ENCODE measurements around the gene IGHMBP2.

Gene IGHMBP2

GRCh38 chr11:68930991-68931855 is 27.5 kb downstream of the IGHMBP2 start:
- Histone ChIP-seq H3K27me3 (ENCODE audit: insufficient read depth, low read length) (no peaks in the 10 kb centered on the region), H3K4me1 (ENCODE audit: insufficient read depth, low read length) (no peaks in the 10 kb centered on the region), H3K9me3 (ENCODE audit: insufficient read depth, low read depth, low read length) (no peaks in the 10 kb centered on the region), H3K27ac (ENCODE audit: low read length) (no peak overlapping the region), H3K4me3 (ENCODE audit: low read length) (no peak overlapping the region), H3K9ac (ENCODE audit: low read depth, low read length) (no peak overlapping the region), H3K36me3 (ENCODE audit: insufficient read depth, low read depth, low read length) (peaks cover 54% of the 10 kb centered on the region)

- H3K9me3 ChIP-seq (ENCODE audit: insufficient read depth, low read depth, low read length) = no peaks in the 10 kb centered on the region
- no peaks in the 10 kb centered on the region for H3K27me3 ChIP-seq (ENCODE audit: insufficient read depth, low read length)
- H3K27ac ChIP-seq (ENCODE audit: low read length) = no peak overlapping the region
- H3K4me3 ChIP-seq (ENCODE audit: low read length) = no peak overlapping the region
- peaks cover 54% of the 10 kb centered on the region for H3K36me3 ChIP-seq (ENCODE audit: insufficient read depth, low read depth, low read length)
- no peak overlapping the region for H3K9ac ChIP-seq (ENCODE audit: low read depth, low read length)
- H3K4me1 ChIP-seq (ENCODE audit: insufficient read depth, low read length) = no peaks in the 10 kb centered on the region
Measured at GRCh38 chr11:68931911-68932310, 28.2 kb downstream of the IGHMBP2 start.

- no peak overlapping the region for H3K27ac ChIP-seq (ENCODE audit: low read length)
- H3K4me1 ChIP-seq (ENCODE audit: insufficient read depth, low read length) = no peaks in the 10 kb centered on the region
- no peak overlapping the region for H3K4me3 ChIP-seq (ENCODE audit: low read length)
- peaks cover 54% of the 10 kb centered on the region for H3K36me3 ChIP-seq (ENCODE audit: insufficient read depth, low read depth, low read length)
- no peaks in the 10 kb centered on the region for H3K9me3 ChIP-seq (ENCODE audit: insufficient read depth, low read depth, low read length)
- H3K9ac ChIP-seq (ENCODE audit: low read depth, low read length) = no peak overlapping the region
- no peaks in the 10 kb centered on the region for H3K27me3 ChIP-seq (ENCODE audit: insufficient read depth, low read length)
Measured at GRCh38 chr11:68932358-68932757, 28.7 kb downstream of the IGHMBP2 start.

GRCh38 chr11:68932933-68933577 is 29.4 kb downstream of the IGHMBP2 start:
- peaks cover 53% of the 10 kb centered on the region for H3K36me3 ChIP-seq (ENCODE audit: insufficient read depth, low read depth, low read length)

GRCh38 chr11:68933605-68934320 is 30.1 kb downstream of the IGHMBP2 start:
- H3K36me3 ChIP-seq (ENCODE audit: insufficient read depth, low read depth, low read length) = peaks cover 53% of the 10 kb centered on the region
- no peak overlapping the region for H3K27ac ChIP-seq (ENCODE audit: low read length)
- H3K4me1 ChIP-seq (ENCODE audit: insufficient read depth, low read length) = no peaks in the 10 kb centered on the region
- no peak overlapping the region for H3K4me3 ChIP-seq (ENCODE audit: low read length)
- H3K9ac ChIP-seq (ENCODE audit: low read depth, low read length) = no peak overlapping the region
- H3K9me3 ChIP-seq (ENCODE audit: insufficient read depth, low read depth, low read length) = no peaks in the 10 kb centered on the region
- H3K27me3 ChIP-seq (ENCODE audit: insufficient read depth, low read length) = no peaks in the 10 kb centered on the region

More at GRCh38 chr11:68932933-68933577, 29.4 kb downstream of the IGHMBP2 start:
- Histone ChIP-seq H3K4me1 (ENCODE audit: insufficient read depth, low read length) (no peaks in the 10 kb centered on the region), H3K4me3 (ENCODE audit: low read length) (no peak overlapping the region), H3K27me3 (ENCODE audit: insufficient read depth, low read length) (no peaks in the 10 kb centered on the region), H3K27ac (ENCODE audit: low read length) (no peak overlapping the region), H3K9me3 (ENCODE audit: insufficient read depth, low read depth, low read length) (no peaks in the 10 kb centered on the region), H3K9ac (ENCODE audit: low read depth, low read length) (no peak overlapping the region)

GRCh38 chr11:68934321-68934645 is 30.6 kb downstream of the IGHMBP2 start:
- Histone ChIP-seq H3K27me3 (ENCODE audit: insufficient read depth, low read length) (no peaks in the 10 kb centered on the region), H3K9ac (ENCODE audit: low read depth, low read length) (no peak overlapping the region), H3K4me1 (ENCODE audit: insufficient read depth, low read length) (no peaks in the 10 kb centered on the region), H3K4me3 (ENCODE audit: low read length) (no peak overlapping the region), H3K9me3 (ENCODE audit: insufficient read depth, low read depth, low read length) (no peaks in the 10 kb centered on the region), H3K36me3 (ENCODE audit: insufficient read depth, low read depth, low read length) (peaks cover 51% of the 10 kb centered on the region), H3K27ac (ENCODE audit: low read length) (no peak overlapping the region)

- Histone ChIP-seq H3K36me3 (ENCODE audit: insufficient read depth, low read depth, low read length) (peaks cover 51% of the 10 kb centered on the region), H3K4me1 (ENCODE audit: insufficient read depth, low read length) (no peaks in the 10 kb centered on the region), H3K9ac (ENCODE audit: low read depth, low read length) (no peak overlapping the region), H3K27ac (ENCODE audit: low read length) (no peak overlapping the region), H3K4me3 (ENCODE audit: low read length) (no peak overlapping the region), H3K27me3 (ENCODE audit: insufficient read depth, low read length) (no peaks in the 10 kb centered on the region), H3K9me3 (ENCODE audit: insufficient read depth, low read depth, low read length) (no peaks in the 10 kb centered on the region)
Measured at GRCh38 chr11:68934666-68935065, 31.0 kb downstream of the IGHMBP2 start.

GRCh38 chr11:68935066-68935465 is 31.4 kb downstream of the IGHMBP2 start:
- no peaks in the 10 kb centered on the region for H3K27me3 ChIP-seq (ENCODE audit: insufficient read depth, low read length)
- peaks cover 51% of the 10 kb centered on the region for H3K36me3 ChIP-seq (ENCODE audit: insufficient read depth, low read depth, low read length)
- H3K9me3 ChIP-seq (ENCODE audit: insufficient read depth, low read depth, low read length) = no peaks in the 10 kb centered on the region
- no peak overlapping the region for H3K4me3 ChIP-seq (ENCODE audit: low read length)
- no peak overlapping the region for H3K27ac ChIP-seq (ENCODE audit: low read length)
- H3K4me1 ChIP-seq (ENCODE audit: insufficient read depth, low read length) = no peaks in the 10 kb centered on the region
- no peak overlapping the region for H3K9ac ChIP-seq (ENCODE audit: low read depth, low read length)

- H3K9me3 ChIP-seq (ENCODE audit: insufficient read depth, low read depth, low read length) = no peaks in the 10 kb centered on the region
- H3K36me3 ChIP-seq (ENCODE audit: insufficient read depth, low read depth, low read length) = peaks cover 47% of the 10 kb centered on the region
- H3K4me3 ChIP-seq (ENCODE audit: low read length) = no peak overlapping the region
- H3K9ac ChIP-seq (ENCODE audit: low read depth, low read length) = no peak overlapping the region
- no peaks in the 10 kb centered on the region for H3K27me3 ChIP-seq (ENCODE audit: insufficient read depth, low read length)
- H3K4me1 ChIP-seq (ENCODE audit: insufficient read depth, low read length) = no peaks in the 10 kb centered on the region
- no peak overlapping the region for H3K27ac ChIP-seq (ENCODE audit: low read length)
Measured at GRCh38 chr11:68935516-68936357, 32.0 kb downstream of the IGHMBP2 start.

- no peaks in the 10 kb centered on the region for H3K9me3 ChIP-seq (ENCODE audit: insufficient read depth, low read depth, low read length)
- no peak overlapping the region for H3K9ac ChIP-seq (ENCODE audit: low read depth, low read length)
- peaks cover 47% of the 10 kb centered on the region for H3K36me3 ChIP-seq (ENCODE audit: insufficient read depth, low read depth, low read length)
- H3K4me1 ChIP-seq (ENCODE audit: insufficient read depth, low read length) = no peaks in the 10 kb centered on the region
- no peaks in the 10 kb centered on the region for H3K27me3 ChIP-seq (ENCODE audit: insufficient read depth, low read length)
- no peak overlapping the region for H3K27ac ChIP-seq (ENCODE audit: low read length)
- no peak overlapping the region for H3K4me3 ChIP-seq (ENCODE audit: low read length)
Measured at GRCh38 chr11:68936358-68936636, 32.6 kb downstream of the IGHMBP2 start.
